HG02970 (cell line): ENCODE data around the gene SOX8.
"Not testable (repeated sequence)": the region's sequence is repeated elsewhere in the genome, so short reads cannot be mapped to it uniquely, and the experiment has no call there.

Experiments used
- ATAC-seq: cut with Tn5 transposase; IDR thresholded peaks from one replicate; pipeline ENCODE4 v1.9.1; 2021; ENCODE audit warnings: mild to moderate bottlenecking, moderate library complexity, moderate number of reproducible peaks; ENCODE audit not compliant: unreplicated experiment, low FRiP score

Gene SOX8

DNA sequence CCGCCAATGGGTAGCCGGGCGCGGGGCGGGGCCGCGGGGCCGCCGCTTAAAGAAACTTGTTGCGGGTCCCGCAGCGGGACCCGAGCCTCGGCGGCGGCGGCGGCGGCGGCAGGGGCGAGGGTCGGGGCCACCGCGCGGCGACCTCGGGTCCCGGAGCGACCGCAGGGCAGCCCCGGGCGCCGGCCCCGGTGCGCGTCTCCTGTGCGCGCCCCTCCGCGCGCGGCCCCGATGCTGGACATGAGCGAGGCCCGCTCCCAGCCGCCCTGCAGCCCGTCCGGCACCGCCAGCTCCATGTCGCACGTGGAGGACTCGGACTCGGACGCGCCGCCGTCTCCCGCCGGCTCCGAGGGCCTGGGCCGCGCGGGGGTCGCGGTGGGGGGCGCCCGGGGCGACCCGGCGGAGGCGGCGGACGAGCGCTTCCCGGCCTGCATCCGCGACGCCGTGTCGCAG lies at the start of gene SOX8:
Gene SOX8 (plus strand): TSS at position 76 of the 450 bp plus-strand sequence. CDS start 153 bp downstream, at position 229.
- no peak for ATAC-seq

GRCh38 chr16:932831-933330 lies 48.7 kb upstream of the SOX8 start:
- no peak for ATAC-seq

GRCh38 chr16:933581-933980 lies 48.0 kb upstream of the SOX8 start:
- ATAC-seq, result no peak

- ATAC-seq, result no peak
Observed at GRCh38 chr16:934178-934577, 47.4 kb upstream of the SOX8 start.

GRCh38 chr16:935684-936083 lies 45.9 kb upstream of the SOX8 start:
- ATAC-seq, result no peak

GRCh38 chr16:937311-937710 lies 44.3 kb upstream of the SOX8 start:
- no peak for ATAC-seq

DNA sequence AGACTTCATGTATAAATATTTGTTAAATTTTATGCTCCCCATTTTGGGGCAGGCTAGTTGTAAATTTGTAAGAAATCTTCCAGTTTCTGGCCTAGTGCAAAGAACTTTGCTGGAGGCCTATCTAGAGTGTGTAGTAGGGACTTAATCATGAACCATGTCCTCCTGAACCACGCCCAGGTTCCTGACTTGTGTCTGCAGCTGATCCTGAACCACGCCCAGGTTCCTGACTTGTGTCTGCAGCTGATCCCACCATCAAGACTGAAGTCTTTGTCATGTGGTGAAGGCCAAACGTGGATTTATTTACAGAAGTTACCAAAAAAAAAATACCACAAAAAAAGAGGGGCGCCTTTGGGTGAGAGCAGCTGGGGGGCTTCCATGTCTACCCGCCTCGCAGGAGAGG lies 43.8 kb upstream of the SOX8 start:
- ATAC-seq, result no peak

- ATAC-seq, result no peak
Observed at GRCh38 chr16:938136-938535, 43.4 kb upstream of the SOX8 start.

DNA sequence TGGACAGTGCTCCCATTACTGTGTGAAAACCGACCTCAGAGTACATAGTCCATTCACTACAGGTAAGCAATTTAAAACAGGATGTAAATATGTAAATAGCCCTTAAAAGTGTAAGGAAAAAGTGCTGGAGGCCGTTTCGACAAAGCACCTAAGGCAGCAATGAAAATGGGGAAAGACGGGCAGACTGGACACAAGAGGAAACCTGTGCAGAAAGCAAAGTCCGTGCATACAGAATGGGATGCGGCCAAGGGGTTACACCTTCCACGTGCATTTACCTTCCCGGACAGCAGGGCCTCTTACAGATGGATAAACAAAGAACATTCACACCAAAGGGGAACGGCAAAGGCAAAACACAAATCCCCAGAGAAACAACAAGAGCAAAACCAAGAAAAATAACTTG lies 42.8 kb upstream of the SOX8 start:
- no peak for ATAC-seq

GRCh38 chr16:939311-939710 lies 42.3 kb upstream of the SOX8 start:
- no peak for ATAC-seq

DNA sequence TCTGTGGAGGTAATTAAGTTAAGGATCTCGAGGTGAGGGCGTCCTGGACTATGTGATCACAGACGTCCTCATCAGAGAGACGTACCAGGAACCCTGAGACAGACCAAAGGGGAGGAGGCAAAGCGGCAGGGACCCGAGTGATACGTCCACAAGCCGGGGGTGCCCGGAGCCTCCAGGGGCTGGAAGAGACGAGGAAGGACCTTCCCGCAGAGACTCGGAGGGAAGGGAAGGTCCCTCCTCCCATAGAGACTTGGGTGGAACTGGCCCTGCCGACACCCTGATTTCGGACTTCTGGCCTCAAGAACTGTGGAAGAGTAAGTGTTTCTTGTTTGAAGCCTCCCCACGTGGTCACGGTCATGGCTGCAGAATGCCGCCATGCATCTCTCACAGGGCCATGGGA lies 41.6 kb upstream of the SOX8 start:
- ATAC-seq, result no peak

DNA sequence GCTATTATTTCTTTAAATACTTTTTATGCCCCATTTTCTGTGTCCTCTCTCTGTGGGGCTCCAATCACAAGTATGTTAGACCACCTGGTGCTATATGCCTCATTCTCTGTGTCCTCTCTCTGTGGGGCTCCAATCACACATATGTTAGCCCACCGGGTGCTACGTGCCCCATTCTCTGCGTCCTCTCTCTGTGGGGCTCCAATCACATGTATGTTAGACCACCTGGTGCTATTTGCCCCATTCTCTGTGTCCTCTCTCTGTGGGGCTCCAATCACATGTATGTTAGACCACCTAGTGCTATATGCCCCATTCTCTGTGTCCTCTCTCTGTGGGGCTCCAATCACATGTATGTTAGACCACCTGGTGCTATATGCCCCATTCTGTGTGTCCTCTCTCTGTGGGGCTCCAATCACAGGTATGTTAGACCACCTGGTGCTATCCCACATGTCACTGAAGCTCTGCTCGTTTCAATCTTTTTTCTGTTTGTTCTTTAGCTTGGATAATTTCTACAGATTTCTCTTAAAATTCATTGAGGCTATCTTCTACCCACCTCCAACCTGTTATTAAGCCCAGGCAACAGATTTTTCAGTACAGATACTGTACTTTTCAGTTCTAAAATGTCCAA lies 39.0 kb upstream of the SOX8 start:
- ATAC-seq, result no peak

GRCh38 chr16:943971-944370 lies 37.6 kb upstream of the SOX8 start:
- ATAC-seq, result no peak

- no peak for ATAC-seq
Observed at GRCh38 chr16:945271-946047, 36.1 kb upstream of the SOX8 start.

DNA sequence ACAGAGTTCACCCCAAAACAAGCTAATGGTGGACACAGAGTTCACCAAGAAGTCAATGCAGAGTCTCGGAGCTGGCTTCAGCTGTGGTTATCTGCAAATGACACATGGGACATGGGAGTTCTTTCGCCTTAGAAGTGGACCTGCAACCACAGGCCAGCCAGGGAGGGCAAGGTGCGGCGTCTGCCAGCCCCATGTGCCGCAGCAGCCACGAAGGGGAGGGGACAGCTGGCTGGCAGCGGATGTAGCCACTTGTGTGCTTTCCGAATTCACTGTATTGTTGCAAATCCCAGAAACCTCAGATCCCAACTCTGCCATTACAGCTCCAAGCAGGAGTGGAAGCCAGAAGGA lies 35.5 kb upstream of the SOX8 start:
- no peak for ATAC-seq

- ATAC-seq, result no peak
Observed at GRCh38 chr16:947255-947921, 34.2 kb upstream of the SOX8 start.

- not testable (repeated sequence) for ATAC-seq
Observed at GRCh38 chr16:947922-948303, 33.7 kb upstream of the SOX8 start.

GRCh38 chr16:948767-949166 lies 32.8 kb upstream of the SOX8 start:
- not testable (repeated sequence) for ATAC-seq

GRCh38 chr16:950733-951573 lies 30.6 kb upstream of the SOX8 start:
- ATAC-seq, result not testable (repeated sequence)

DNA sequence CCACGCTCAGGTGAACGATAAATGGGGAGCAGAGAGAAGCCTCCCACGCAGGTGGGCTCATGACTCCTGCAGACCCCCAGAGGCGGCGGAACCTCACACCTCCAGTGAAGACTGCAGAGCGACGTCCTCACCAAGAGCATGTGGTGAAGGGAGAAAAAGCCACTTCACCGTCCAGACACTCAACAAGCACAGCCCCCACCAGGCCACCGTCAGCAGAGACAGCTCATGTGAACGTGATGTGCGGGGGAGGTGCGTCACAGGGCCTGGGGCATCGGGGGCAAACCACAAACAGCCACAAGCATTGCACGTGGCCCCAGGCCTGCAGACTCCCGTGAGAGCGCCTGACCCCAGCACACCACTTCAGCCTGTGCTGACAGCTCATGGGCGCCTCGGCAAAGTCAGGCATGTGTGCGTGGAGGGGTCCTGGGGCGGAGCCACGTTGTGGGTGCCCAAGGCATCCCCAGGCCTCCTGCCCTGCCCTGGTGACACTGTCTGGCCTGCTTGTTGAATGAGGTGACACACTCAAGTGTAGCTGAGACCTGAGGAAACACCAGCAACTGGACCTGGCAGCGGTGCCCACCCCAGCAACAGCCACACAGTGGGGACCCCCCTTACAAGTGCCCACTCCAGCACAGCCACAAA lies 29.8 kb upstream of the SOX8 start:
- ATAC-seq, result no peak
